ENCODE measurements around the gene TRPM6. TPM values are rescaled to one million over a fixed set of nuclear protein-coding genes. Genes with fewer than 3 reads are reported as not detected.

TRPM6 gene
- total RNA-seq, 3 donors from 2014 or later = 0.80 to 1.3 (median 1.2) TPM

GRCh38 chr9:74876382-74876949 lies 11.3 kb downstream of the TRPM6 start:
- Histone ChIP-seq H3K4me3 (no peak overlapping the region), H3K4me1 (no peaks in the 10 kb centered on the region), H3K27me3 (no peaks in the 10 kb centered on the region), H3K36me3 (no peaks in the 10 kb centered on the region), H3K9me3 (peaks cover 16 to 19% of the 10 kb centered on the region in 2 donors), H3K27ac (no peak overlapping the region)
- DNase-seq (ENCODE audit: low spot score in 2 of 2) = no peak
- TF ChIP-seq, protein P1, sequence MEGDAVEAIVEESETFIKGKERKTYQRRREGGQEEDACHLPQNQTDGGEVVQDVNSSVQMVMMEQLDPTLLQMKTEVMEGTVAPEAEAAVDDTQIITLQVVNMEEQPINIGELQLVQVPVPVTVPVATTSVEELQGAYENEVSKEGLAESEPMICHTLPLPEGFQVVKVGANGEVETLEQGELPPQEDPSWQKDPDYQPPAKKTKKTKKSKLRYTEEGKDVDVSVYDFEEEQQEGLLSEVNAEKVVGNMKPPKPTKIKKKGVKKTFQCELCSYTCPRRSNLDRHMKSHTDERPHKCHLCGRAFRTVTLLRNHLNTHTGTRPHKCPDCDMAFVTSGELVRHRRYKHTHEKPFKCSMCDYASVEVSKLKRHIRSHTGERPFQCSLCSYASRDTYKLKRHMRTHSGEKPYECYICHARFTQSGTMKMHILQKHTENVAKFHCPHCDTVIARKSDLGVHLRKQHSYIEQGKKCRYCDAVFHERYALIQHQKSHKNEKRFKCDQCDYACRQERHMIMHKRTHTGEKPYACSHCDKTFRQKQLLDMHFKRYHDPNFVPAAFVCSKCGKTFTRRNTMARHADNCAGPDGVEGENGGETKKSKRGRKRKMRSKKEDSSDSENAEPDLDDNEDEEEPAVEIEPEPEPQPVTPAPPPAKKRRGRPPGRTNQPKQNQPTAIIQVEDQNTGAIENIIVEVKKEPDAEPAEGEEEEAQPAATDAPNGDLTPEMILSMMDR (IDR thresholded peaks at IDR 0.05) = no peak
- TF ChIP-seq POLR2AphosphoS5 (IDR thresholded peaks at IDR 0.05) (no peak), POLR2A (IDR thresholded peaks at IDR 0.05) (no peak)
- intact Hi-C loops (cut with DNase I; ENCODE audit: low total_unique reads) = no loop called here

DNA sequence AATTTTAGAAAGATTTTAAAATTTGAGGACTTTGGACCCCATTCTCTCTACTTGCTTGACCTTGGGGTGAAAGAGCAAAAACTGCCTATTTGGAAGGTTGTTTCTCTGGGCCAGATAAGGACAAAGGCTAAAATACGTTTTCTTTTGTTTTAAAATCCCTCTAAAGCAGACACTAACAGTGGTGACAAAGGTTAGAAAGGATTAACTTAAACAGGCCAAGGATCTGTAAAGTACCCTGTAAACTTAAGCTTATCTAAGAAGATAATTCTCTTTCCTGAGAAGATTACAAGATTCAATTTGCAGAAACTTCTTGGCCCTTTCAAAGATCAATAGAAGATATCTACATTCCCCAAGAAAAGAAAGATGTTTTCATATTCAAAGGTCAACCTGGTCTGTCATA lies 12.1 kb downstream of the TRPM6 start:
- no peak for DNase-seq (ENCODE audit: low spot score in 2 of 2)
- Histone ChIP-seq H3K27me3 (no peaks in the 10 kb centered on the region), H3K27ac (no peak overlapping the region), H3K4me1 (no peaks in the 10 kb centered on the region), H3K9me3 (peaks cover 16 to 19% of the 10 kb centered on the region in 2 donors), H3K4me3 (no peak overlapping the region), H3K36me3 (no peaks in the 10 kb centered on the region)
- TF ChIP-seq, protein P1 (IDR thresholded peaks at IDR 0.05) = no peak
- TF ChIP-seq POLR2A (IDR thresholded peaks at IDR 0.05) (no peak), POLR2AphosphoS5 (IDR thresholded peaks at IDR 0.05) (no peak)
- intact Hi-C loops (cut with DNase I; ENCODE audit: low total_unique reads) = no loop called here

DNA sequence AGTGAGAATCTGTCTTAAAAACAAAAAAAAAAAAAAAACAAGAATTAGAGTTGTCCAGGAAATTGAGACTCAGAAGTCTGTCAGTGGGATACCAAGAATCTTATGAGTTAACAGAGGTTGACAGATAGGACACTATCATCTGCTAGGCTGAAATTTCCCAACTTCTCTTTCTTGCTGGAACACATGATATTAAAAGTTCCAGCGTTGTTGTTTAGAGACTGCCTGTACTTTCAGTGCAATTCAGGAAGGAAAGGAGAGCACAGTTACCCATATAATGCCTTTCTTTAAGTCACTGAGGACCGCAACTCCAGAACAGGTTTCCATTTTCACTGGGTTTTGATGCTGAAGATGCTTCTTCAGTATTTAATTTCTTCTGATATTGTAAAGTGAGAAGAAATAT lies 13.5 kb downstream of the TRPM6 start:
- H3K36me3 ChIP-seq = no peaks in the 10 kb centered on the region
- H3K9me3 ChIP-seq = peaks cover 12% of the 10 kb centered on the region in 2 donors
- no peaks in the 10 kb centered on the region for H3K4me1 ChIP-seq
- no peak for DNase-seq (ENCODE audit: low spot score in 2 of 2)
- TF ChIP-seq, protein P1 (IDR thresholded peaks at IDR 0.05) = no peak
- TF ChIP-seq POLR2AphosphoS5 (IDR thresholded peaks at IDR 0.05) (no peak), POLR2A (IDR thresholded peaks at IDR 0.05) (no peak)
- H3K4me3 ChIP-seq = no peak overlapping the region
- H3K27me3 ChIP-seq = no peaks in the 10 kb centered on the region
- intact Hi-C loops (cut with DNase I; ENCODE audit: low total_unique reads) = no loop called here
- no peak overlapping the region for H3K27ac ChIP-seq

DNA sequence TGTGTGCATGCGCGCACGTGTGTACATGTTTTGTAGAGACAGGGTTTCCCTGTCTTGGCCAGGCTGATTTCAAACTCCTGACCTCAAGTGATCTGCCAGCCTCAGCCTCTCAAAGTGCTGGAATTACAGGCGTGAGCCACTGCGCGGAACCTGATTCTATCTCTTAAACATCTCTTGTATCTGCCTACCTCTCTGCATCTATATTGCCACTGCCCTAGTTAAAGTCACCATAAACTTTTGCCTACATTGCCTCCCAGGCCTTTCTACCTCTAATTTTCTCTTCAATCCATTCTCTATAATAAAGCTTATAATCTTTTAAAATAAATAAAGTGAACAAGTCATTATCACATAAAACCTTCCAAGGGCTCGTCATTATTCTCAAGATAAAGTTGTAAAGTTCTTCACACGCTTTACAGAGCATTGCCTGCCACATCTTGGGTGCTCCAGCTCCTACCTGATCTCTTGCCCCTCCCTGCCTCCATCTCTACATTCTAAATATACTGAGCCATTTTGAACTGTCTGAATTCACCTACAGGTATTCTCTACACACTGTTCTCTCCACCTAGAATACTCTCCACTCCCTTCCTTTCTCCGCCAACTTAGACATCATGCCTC lies 15.0 kb downstream of the TRPM6 start:
- no peak overlapping the region for H3K4me3 ChIP-seq
- no peaks in the 10 kb centered on the region for H3K4me1 ChIP-seq
- TF ChIP-seq POLR2A (IDR thresholded peaks at IDR 0.05) = no peak
- TF ChIP-seq, protein P1 (IDR thresholded peaks at IDR 0.05) = no peak
- TF ChIP-seq POLR2AphosphoS5 (IDR thresholded peaks at IDR 0.05) = no peak
- DNase-seq (ENCODE audit: low spot score in 2 of 2) = no peak
- H3K27me3 ChIP-seq = no peaks in the 10 kb centered on the region
- no peaks in the 10 kb centered on the region for H3K36me3 ChIP-seq
- H3K27ac ChIP-seq = no peak overlapping the region
- intact Hi-C loops (cut with DNase I; ENCODE audit: low total_unique reads) = no loop called here
- H3K9me3 ChIP-seq = peaks cover 0 to 2% of the 10 kb centered on the region in 2 donors

DNA sequence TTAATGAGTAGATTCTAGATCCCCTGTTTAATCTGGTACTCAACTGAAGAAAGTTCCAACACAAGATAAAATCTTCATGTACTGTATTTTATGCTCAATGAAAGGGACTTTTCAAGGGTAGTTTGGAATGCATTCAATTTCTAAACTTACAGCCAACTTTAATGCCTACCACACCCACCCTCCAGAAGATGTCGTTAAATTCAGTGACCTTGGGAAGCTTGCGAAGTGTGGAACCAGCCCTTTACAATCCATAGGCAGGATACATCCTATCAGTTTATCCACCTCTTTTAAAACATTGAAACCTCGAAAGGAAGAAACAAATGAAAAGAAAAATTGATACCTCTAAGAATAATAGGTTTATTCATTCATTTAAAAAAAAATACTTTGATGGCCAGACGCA lies 20.2 kb downstream of the TRPM6 start:
- no peak overlapping the region for H3K4me3 ChIP-seq
- H3K27ac ChIP-seq = no peak overlapping the region
- H3K27me3 ChIP-seq = no peaks in the 10 kb centered on the region
- intact Hi-C loops (cut with DNase I; ENCODE audit: low total_unique reads) = no loop called here
- H3K9me3 ChIP-seq = no peaks in the 10 kb centered on the region
- no peaks in the 10 kb centered on the region for H3K4me1 ChIP-seq
- no peak for DNase-seq (ENCODE audit: low spot score in 2 of 2)
- TF ChIP-seq, protein P1 (IDR thresholded peaks at IDR 0.05) = no peak
- TF ChIP-seq POLR2AphosphoS5 (IDR thresholded peaks at IDR 0.05) = no peak
- TF ChIP-seq POLR2A (IDR thresholded peaks at IDR 0.05) = no peak
- H3K36me3 ChIP-seq = no peaks in the 10 kb centered on the region

Measured in breast epithelium (tissue), 4 donors.